WTC11 (cell line): ENCODE measurements around the gene CLRN3.

ENCODE experiments used
- CTCF ChIP-seq: fragments of 200-600 bp; IDR thresholded peaks from 2 replicates; pipeline ENCODE4 v1.8.0; 2022; ENCODE audit warnings: antibody characterized with exemption
- E2F5 ChIP-seq: sonication (generic); formaldehyde crosslinking; IDR thresholded peaks from 2 replicates; pipeline ENCODE4 v1.8.1; 2022; ENCODE audit warnings: mild to moderate bottlenecking, moderate library complexity, missing genetic modification reagents
- ESRRA ChIP-seq: sonication (generic); formaldehyde crosslinking; IDR thresholded peaks from 2 replicates; pipeline ENCODE4 v1.8.1; 2022; ENCODE audit warnings: mild to moderate bottlenecking, missing genetic modification reagents, borderline replicate concordance
- ETV6 ChIP-seq: sonication (generic); formaldehyde crosslinking; IDR thresholded peaks from 2 replicates; pipeline ENCODE4 v1.8.1; 2022; ENCODE audit warnings: mild to moderate bottlenecking, missing genetic modification reagents
- FOXK1 ChIP-seq: sonication (generic); formaldehyde crosslinking; IDR thresholded peaks from 2 replicates; pipeline ENCODE4 v1.8.0; 2022; ENCODE audit warnings: mild to moderate bottlenecking, moderate library complexity, missing genetic modification reagents
- JUN ChIP-seq: sonication (generic); formaldehyde crosslinking; IDR thresholded peaks from 2 replicates; pipeline ENCODE4 v1.8.0; 2023; ENCODE audit warnings: mild to moderate bottlenecking, missing genetic modification reagents
- KAT7 ChIP-seq: sonication (generic); formaldehyde crosslinking; IDR thresholded peaks from 2 replicates; pipeline ENCODE4 v1.8.1; 2023; ENCODE audit warnings: missing genetic modification reagents, mild to moderate bottlenecking, borderline replicate concordance
- MYBL2 ChIP-seq: sonication (generic); formaldehyde crosslinking; IDR thresholded peaks from 2 replicates; pipeline ENCODE4 v1.8.1; 2023; ENCODE audit warnings: mild to moderate bottlenecking, moderate library complexity, missing genetic modification reagents
- NFATC4 ChIP-seq: fragments of 250-450 bp; sonication (Bioruptor Pico); IDR thresholded peaks from 2 replicates; pipeline ENCODE4 v1.9.0; 2021; ENCODE audit warnings: mild to moderate bottlenecking
- PRDM15 ChIP-seq: sonication (generic); formaldehyde crosslinking; IDR thresholded peaks from 2 replicates; pipeline ENCODE4 v1.8.0; 2022; ENCODE audit warnings: missing genetic modification reagents
- PREB ChIP-seq: sonication (generic); formaldehyde crosslinking; IDR thresholded peaks from 2 replicates; pipeline ENCODE4 v1.8.1; 2022; ENCODE audit warnings: mild to moderate bottlenecking, missing genetic modification reagents, moderate library complexity, borderline replicate concordance
- ZNF416 ChIP-seq: fragments of 250-450 bp; sonication (Bioruptor Pico); IDR thresholded peaks from 2 replicates; pipeline ENCODE4 v1.9.0; 2021; ENCODE audit warnings: mild to moderate bottlenecking, inconsistent platforms
- ZNF512 ChIP-seq: sonication (generic); formaldehyde crosslinking; IDR thresholded peaks from 2 replicates; pipeline ENCODE4 v1.8.1; 2022; ENCODE audit warnings: missing genetic modification reagents, borderline replicate concordance

- no peak for TF ChIP-seq NFATC4 (CRISPR knock-in tag)
- TF ChIP-seq JUN (CRISPR knock-in tag) = no peak
- no peak for TF ChIP-seq CTCF
- TF ChIP-seq ESRRA (CRISPR knock-in tag) = no peak
- TF ChIP-seq E2F5 (CRISPR knock-in tag) = no peak
- TF ChIP-seq ETV6 = no peak
- TF ChIP-seq PREB (CRISPR knock-in tag) = no peak
- TF ChIP-seq MYBL2 (CRISPR knock-in tag) = no peak
- TF ChIP-seq ZNF416 = no peak
- no peak for TF ChIP-seq FOXK1 (CRISPR knock-in tag)
- no peak for TF ChIP-seq KAT7 (CRISPR knock-in tag)
- TF ChIP-seq ZNF512 (CRISPR knock-in tag) = no peak
- no peak for TF ChIP-seq PRDM15 (CRISPR knock-in tag)
These were observed 16.2 kb upstream of the CLRN3 start for GRCh38 chr10:127908959-127909267.
